NCI-H1105 treated with DMSO at 0.1 percent for 48 hours (cell line): Measurements from ENCODE around the gene BLOC1S1.

ENCODE experiments used
- DNase-seq: peaks from one replicate; lab custom pipeline; 2025; lab: John Stamatoyannopoulos, UW

BLOC1S1 gene

GRCh38 chr12:55711786-55712553 is 3.9 kb upstream of the BLOC1S1 start:
- DNase-seq, result no peak

- no peak for DNase-seq
These were observed 3.0 kb upstream of the BLOC1S1 start for GRCh38 chr12:55712700-55713415.

- DNase-seq, result no peak
These were observed 2.1 kb upstream of the BLOC1S1 start for GRCh38 chr12:55713721-55714120.

- DNase-seq, result no peak
These were observed 579 bp upstream of the BLOC1S1 start for GRCh38 chr12:55715169-55715764.

- no peak for DNase-seq
These were observed 724 bp downstream of the BLOC1S1 start for GRCh38 chr12:55716582-55716957.

- DNase-seq, result no peak
These were observed 1.5 kb downstream of the BLOC1S1 start for GRCh38 chr12:55717011-55718007.

GRCh38 chr12:55718015-55718414 is 2.2 kb downstream of the BLOC1S1 start:
- DNase-seq, result no peak

GRCh38 chr12:55718624-55719275 is 2.9 kb downstream of the BLOC1S1 start:
- DNase-seq, result no peak

GRCh38 chr12:55719371-55719770 is 3.5 kb downstream of the BLOC1S1 start:
- DNase-seq, result no peak

- no peak for DNase-seq
These were observed 4.3 kb downstream of the BLOC1S1 start, which contains the start of gene RDH5 for GRCh38 chr12:55720071-55720564. TSS of gene RDH5 (plus strand) at chr12:55720393. CDS start at chr12:55721185, 792 bp downstream.

GRCh38 chr12:55720894-55721444 is 5.1 kb downstream of the BLOC1S1 start:
- no peak for DNase-seq

GRCh38 chr12:55721601-55722213 is 5.9 kb downstream of the BLOC1S1 start:
- no peak for DNase-seq

GRCh38 chr12:55722948-55723347 is 7.1 kb downstream of the BLOC1S1 start:
- no peak for DNase-seq

- no peak for DNase-seq
These were observed 7.8 kb downstream of the BLOC1S1 start for GRCh38 chr12:55723516-55724225.

- DNase-seq, result no peak
These were observed 8.5 kb downstream of the BLOC1S1 start for GRCh38 chr12:55724226-55724939.

- DNase-seq, result no peak
These were observed 9.1 kb downstream of the BLOC1S1 start for GRCh38 chr12:55724940-55725309.

GRCh38 chr12:55725556-55725955 is 9.7 kb downstream of the BLOC1S1 start:
- DNase-seq, result no peak

- no peak for DNase-seq
These were observed 11.1 kb downstream of the BLOC1S1 start for GRCh38 chr12:55726971-55727370.

- DNase-seq, result no peak
These were observed 11.9 kb downstream of the BLOC1S1 start for GRCh38 chr12:55727643-55728185.
